Measurements from ENCODE around the gene VGLL1.

VGLL1 gene

DNA sequence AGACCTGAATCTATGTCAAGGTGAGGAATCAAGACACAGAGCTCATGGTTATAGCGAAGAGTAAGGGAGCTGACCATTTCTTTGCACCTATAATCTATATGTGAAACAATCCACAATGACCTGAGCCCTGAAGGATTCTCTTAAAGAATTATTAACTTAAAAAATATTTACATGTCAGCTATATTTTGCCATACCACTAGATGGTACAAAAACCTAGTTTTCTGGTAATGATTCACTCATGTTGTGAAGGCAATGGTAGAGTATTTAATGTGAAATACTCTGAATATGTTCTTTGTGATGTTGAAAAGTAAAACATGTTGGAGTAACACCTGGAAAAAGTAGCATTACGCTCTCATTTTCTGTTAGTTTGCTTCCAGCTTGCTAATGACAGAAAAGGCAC lies 40.0 kb downstream of the VGLL1 start:
- DNase-seq, result no peak

- DNase-seq, result no peak
These were observed 42.5 kb downstream of the VGLL1 start for GRCh38 chrX:136574548-136574947.

GRCh38 chrX:136577552-136577951 lies 45.5 kb downstream of the VGLL1 start:
- DNase-seq, result peak; percentile 66

- DNase-seq, result no peak
These were observed 48.3 kb downstream of the VGLL1 start for GRCh38 chrX:136580316-136580715.

DNA sequence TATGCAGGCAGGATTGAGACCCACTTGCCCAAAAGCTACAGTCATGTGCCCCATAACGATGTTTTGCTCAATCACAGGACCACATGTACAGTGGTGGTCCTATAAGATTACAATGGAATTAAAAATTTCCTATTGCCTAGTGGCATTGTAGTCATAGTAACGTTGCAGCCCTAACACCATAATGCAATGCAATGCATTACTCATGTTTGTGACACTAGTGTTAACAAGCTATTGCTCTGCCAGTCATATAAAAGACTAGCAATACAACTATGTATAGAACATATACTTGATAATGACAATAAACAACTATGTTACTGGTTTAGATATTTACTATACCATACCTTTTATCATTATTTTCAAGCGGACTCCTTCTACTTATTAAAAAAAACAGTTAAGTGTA lies 50.6 kb downstream of the VGLL1 start:
- DNase-seq, result no peak

- DNase-seq, result peak; percentile 41
These were observed 52.5 kb downstream of the VGLL1 start for GRCh38 chrX:136584545-136584944.

GRCh38 chrX:136585262-136585661 lies 53.2 kb downstream of the VGLL1 start:
- DNase-seq, result no peak

GRCh38 chrX:136585960-136586359 lies 53.9 kb downstream of the VGLL1 start:
- DNase-seq, result no peak

GRCh38 chrX:136586386-136586785 lies 54.4 kb downstream of the VGLL1 start:
- no peak for DNase-seq

DNA sequence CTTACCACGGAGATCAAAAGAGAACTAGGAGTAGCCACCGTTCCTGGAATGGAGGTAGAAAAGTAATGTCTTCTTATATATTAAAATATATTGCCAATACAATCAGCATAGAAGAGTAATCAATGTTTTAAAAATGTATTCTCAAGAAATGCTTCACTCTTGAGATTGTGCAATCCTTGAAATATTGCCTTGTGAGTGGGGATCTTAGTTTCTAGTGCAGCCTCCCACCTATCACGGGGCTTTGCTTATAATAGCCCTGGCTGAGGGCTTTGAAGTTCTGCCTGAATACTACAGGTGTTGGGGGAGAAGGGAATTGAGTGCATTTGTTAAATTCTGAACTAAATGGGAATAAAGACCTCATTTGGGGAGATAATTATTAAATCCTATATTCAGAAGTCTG lies 55.5 kb downstream of the VGLL1 start:
- no peak for DNase-seq

DNA sequence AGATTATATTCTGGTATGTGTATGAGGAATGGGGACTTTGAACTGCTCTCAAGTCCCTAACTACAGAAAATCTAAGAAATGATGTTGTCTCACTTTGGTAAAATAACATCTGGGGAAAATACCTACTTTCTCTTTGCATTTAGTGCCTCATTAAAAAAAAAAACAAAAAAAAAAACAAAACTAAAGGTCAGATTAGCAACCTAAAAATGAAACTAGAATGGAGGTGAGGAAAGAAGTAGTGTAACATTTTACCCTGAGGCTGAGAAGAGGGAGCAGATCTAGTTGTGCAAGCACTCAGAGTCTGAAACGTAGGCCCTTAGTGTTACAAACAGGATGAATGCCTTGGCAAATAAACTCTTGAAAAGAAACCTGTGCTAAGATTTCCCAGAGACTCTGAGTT lies 56.0 kb downstream of the VGLL1 start:
- no peak for DNase-seq

- DNase-seq, result no peak
These were observed 58.0 kb downstream of the VGLL1 start for GRCh38 chrX:136589966-136590365.

DNA sequence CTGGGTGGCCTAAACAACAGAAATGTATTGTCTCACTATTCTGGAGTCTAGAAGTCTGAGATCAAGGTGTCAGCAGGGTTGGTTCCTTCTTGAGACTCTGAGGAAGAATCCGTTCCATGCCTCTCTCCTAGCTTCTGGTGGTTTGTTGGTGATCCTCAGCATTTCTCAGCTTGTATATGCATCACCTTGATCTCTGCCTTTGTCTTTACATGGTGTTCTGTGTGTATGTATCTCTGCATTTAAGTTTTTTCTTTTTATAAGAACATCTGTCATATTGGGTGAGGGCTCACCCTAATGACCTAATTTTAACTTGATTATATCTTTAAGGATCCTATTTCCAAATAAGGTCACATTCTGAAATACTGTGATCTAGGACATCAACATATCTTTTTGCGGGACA lies 65.3 kb downstream of the VGLL1 start:
- DNase-seq, result no peak

GRCh38 chrX:136597954-136598353 lies 65.9 kb downstream of the VGLL1 start:
- no peak for DNase-seq

GRCh38 chrX:136598631-136599030 lies 66.6 kb downstream of the VGLL1 start:
- DNase-seq, result no peak

- no peak for DNase-seq
These were observed 68.0 kb downstream of the VGLL1 start for GRCh38 chrX:136600059-136600458.

All from stimulated activated CD8-positive, alpha-beta memory T cell treated with anti-CD3 and anti-CD28 coated beads, Interleukin-4, amount 100 ng/mL, for 48 hours (primary cell).